HL-60 (cell line): ENCODE data around the gene ST6GAL1.

Source experiments
- CTCF ChIP-seq: IDR thresholded peaks from one replicate; pipeline ENCODE4 v1.5.1; 2011; ENCODE audit warnings: low read length, control low read depth, inconsistent platforms; ENCODE audit not compliant: insufficient read depth
- GABPA ChIP-seq: IDR thresholded peaks from 2 replicates; pipeline ENCODE4 v1.6.1; 2012; ENCODE audit warnings: low read depth
- POLR2AphosphoS5 ChIP-seq: IDR thresholded peaks from 2 replicates; pipeline ENCODE4 v1.6.1; 2012; ENCODE audit warnings: low read depth
- REST ChIP-seq: IDR thresholded peaks from 2 replicates; pipeline ENCODE4 v1.6.1; 2012; ENCODE audit warnings: low read depth; ENCODE audit not compliant: insufficient replicate concordance
- SPI1 ChIP-seq: IDR thresholded peaks from 2 replicates; pipeline ENCODE4 v1.6.1; 2012; ENCODE audit warnings: low read depth, mild to moderate bottlenecking, borderline replicate concordance

- TF ChIP-seq CTCF = no peak
- TF ChIP-seq REST = no peak
- no peak for TF ChIP-seq GABPA
- TF ChIP-seq SPI1 = no peak
- TF ChIP-seq POLR2AphosphoS5 = no peak
Measured at GRCh38 chr3:187002915-187003314, 72.6 kb downstream of the ST6GAL1 start.
